Activated effector memory CD4-positive, alpha-beta T cell treated with Interleukin-2 at 50 U/mL for 16 hours (primary cell): Measurements from ENCODE around the gene UBE2F.
"Not testable (repeated sequence)": the region's sequence is repeated elsewhere in the genome, so short reads cannot be mapped to it uniquely, and the experiment has no call there.

Experiments
- DNase-seq: peaks from one replicate; pipeline ENCODE4 v3.0.0-alpha.2; 2020

The UBE2F gene

GRCh38 chr2:238057696-238058575 is 91.1 kb downstream of the UBE2F start:
- DNase-seq = not testable (repeated sequence)

GRCh38 chr2:238059505-238059904 is 92.7 kb downstream of the UBE2F start:
- no peak for DNase-seq

GRCh38 chr2:238060096-238060541 is 93.3 kb downstream of the UBE2F start:
- DNase-seq = no peak

GRCh38 chr2:238060542-238061314 is 93.9 kb downstream of the UBE2F start, which contains the start of gene SCLY:
Gene SCLY, plus strand, starts transcription at chr2:238061001. Its CDS starts 54 bp downstream, at chr2:238061055.
- peak; percentile 96 for DNase-seq

GRCh38 chr2:238061315-238062202 is 94.7 kb downstream of the UBE2F start:
- DNase-seq = no peak

- DNase-seq = no peak
Observed at GRCh38 chr2:238063414-238064189, 96.8 kb downstream of the UBE2F start.

- no peak for DNase-seq
Observed at GRCh38 chr2:238064376-238064775, 97.6 kb downstream of the UBE2F start.

GRCh38 chr2:238065071-238065846 is 98.4 kb downstream of the UBE2F start:
- DNase-seq = no peak

GRCh38 chr2:238066218-238066617 is 99.4 kb downstream of the UBE2F start:
- DNase-seq = no peak

- DNase-seq = not testable (repeated sequence)
Observed at GRCh38 chr2:238066718-238067117, 99.9 kb downstream of the UBE2F start.

- no peak for DNase-seq
Observed at GRCh38 chr2:238067939-238068338, 101.1 kb downstream of the UBE2F start.

- DNase-seq = no peak
Observed at GRCh38 chr2:238069021-238069709, 102.4 kb downstream of the UBE2F start.

GRCh38 chr2:238069877-238070276 is 103.1 kb downstream of the UBE2F start:
- no peak for DNase-seq

- DNase-seq = no peak
Observed at GRCh38 chr2:238075397-238075796, 108.6 kb downstream of the UBE2F start.

- no peak for DNase-seq
Observed at GRCh38 chr2:238077292-238077691, 110.5 kb downstream of the UBE2F start.

- DNase-seq = no peak
Observed at GRCh38 chr2:238079874-238080327, 113.1 kb downstream of the UBE2F start.

GRCh38 chr2:238080518-238080917 is 113.7 kb downstream of the UBE2F start:
- DNase-seq = no peak

GRCh38 chr2:238081150-238081549 is 114.3 kb downstream of the UBE2F start:
- no peak for DNase-seq

GRCh38 chr2:238081561-238081960 is 114.7 kb downstream of the UBE2F start:
- DNase-seq = no peak

- no peak for DNase-seq
Observed at GRCh38 chr2:238082151-238082550, 115.3 kb downstream of the UBE2F start.
